NCI-H2196 treated with DMSO at 0.1 percent for 48 hours (cell line): ENCODE data around the gene HMCN1.

Experiments used
- DNase-seq: peaks from one replicate; lab custom pipeline; 2025; ENCODE audit not compliant: unreplicated experiment; lab: John Stamatoyannopoulos, UW

The HMCN1 gene

DNA sequence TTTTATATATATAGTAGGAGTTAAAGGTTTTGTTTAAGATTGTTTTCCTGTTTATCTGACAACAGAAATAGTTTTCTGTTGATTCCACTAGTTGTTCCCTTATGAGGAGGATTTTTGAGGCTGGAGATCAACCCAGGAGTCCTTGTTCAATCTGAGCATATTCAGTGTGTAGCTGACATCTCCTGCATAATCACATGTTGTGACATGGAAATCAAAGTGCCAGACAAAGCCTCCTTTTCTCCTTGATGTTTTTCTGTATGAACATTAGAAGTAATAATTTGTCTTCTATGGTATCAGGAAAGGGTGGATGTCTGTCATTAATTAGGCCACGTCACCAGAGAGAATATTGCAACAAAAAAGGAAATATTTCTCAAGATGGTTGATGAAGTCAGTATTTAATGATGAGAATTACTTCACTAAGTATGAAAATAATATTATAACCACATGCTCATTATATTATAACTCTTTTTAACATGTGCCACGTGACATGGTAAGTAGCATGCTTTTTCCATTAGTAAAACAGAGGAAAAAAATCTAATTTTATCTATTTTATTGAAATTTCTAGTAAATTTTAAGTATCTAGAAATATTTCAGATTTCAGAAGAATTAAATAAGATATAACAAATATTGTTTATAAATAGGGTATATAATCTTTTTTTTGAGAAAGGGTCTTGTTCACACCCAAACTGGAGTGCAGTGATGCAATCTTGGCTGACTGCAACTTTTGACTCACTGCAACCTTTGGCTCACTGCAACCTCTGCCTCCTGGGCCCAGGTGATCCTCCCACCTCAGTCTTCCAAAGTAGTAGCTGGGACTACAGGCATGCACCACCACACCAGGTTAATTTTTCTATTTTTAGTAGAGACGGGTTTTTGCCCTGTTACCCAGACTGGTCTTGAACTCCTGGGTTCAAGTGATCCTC lies 223.5 kb downstream of the HMCN1 start:
- DNase-seq = no peak

DNA sequence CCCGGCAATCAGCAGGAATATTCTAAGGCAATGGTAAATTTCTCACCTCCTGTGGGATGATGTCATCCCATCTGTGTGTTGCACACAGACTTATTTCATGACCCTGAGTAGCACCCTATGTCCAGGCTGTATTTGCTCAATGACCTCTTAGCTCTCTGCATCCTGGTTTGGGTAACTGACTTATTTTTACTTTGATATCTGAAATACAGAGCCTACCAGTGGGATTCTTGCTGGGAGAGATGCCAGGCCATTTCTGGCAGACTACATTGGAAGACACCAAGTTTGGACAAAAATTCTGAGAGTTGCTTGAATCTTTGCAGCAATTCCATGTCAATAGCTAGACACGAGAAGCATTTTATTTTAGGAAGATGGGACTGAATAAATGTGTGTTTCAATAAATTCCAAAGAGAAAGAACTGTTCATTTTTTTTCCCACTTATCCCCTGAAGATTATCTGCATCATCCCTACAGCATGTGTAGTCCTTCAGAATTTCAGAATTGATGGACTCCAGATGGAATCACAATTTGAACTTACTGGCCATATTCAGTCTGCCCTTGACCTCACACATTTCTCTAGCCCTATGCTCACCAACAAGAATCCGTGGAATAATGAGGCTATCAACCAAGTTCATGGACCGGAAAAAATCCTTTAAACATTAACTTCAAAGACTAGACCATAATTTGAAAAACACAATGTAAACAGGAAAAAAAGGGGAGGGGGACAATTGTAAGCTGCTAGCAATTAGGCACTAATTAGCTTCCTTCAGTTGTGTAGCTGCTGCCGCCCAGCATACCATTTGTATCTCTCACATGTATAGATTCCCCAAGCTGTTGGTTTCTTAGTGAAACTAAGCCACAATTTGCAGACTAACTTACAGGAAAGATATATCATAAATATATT lies 226.5 kb downstream of the HMCN1 start:
- DNase-seq = no peak

DNA sequence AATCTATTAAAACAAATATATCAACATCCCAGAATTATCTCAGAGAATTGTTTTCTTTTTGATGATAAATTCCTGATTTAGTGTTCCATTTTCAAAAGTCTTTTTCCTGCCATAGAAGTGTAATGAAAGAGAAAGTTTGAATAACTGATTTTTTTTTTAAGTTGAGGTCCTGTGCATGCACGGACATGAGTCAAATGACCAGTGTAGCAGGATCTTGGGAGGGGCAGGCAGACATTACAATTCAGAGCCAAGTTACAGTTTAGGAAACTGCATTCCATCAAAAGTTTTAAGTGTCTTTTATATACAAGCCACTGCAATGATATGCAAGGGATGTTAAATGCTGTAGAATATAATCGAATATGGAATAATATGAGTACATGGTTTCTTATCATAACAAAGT lies 227.5 kb downstream of the HMCN1 start:
- DNase-seq = no peak

DNA sequence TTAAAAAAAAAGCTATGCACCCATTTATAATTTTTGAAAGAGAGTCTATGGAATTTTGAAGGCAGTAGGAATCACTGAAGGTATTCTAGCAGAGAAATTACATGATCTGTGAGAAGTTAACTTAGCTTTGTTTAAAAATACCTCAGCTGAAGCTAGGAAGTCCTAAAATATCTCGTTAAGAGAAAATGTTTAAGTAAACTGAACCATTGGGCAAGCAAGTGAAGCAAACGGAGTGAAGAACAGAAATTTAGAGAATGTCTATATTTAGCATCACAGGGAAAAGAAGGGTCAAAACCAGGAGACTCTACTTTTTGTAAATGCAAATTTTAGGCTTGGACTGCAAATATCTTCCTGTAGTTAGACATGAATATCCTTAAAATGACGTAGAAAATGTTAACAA lies 230.8 kb downstream of the HMCN1 start:
- DNase-seq = no peak

DNA sequence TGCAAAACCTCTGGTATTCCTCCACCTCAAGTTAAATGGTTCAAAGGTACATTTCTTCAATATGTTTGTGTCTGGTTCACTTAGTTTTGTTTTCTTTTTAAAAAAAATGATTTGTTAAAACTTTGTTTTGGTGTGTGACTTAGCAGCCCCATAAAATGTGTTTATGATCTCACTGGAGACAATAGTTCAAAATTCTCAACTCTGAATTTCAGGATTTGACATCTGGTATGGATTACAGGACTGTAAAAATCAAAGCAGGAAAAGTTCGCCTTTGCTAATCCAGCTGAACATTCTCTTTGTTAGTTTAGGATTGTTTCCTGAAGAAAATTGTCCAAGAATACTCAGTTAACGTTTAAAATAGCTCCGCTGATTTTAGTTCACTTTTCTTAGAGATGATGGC lies 231.7 kb downstream of the HMCN1 start:
- DNase-seq = no peak

DNA sequence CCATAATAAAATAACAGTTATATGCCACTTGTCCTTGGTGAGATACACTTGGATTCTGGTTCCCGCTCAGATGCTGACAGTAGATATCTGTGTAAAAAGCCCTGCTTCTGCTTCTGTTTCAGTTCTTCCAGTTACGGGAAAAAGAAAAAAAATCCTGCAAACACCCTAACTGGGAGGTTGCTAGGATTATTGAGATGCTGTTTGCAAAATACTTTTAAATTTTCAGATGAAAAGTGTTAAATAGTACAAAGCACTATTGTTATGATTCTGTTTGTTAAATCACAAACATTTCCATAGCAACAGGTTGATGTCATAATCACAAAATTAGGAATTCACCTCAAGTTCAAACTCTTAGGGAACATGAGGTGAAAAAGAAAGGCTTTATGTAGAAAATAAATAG lies 232.3 kb downstream of the HMCN1 start:
- no peak for DNase-seq

DNA sequence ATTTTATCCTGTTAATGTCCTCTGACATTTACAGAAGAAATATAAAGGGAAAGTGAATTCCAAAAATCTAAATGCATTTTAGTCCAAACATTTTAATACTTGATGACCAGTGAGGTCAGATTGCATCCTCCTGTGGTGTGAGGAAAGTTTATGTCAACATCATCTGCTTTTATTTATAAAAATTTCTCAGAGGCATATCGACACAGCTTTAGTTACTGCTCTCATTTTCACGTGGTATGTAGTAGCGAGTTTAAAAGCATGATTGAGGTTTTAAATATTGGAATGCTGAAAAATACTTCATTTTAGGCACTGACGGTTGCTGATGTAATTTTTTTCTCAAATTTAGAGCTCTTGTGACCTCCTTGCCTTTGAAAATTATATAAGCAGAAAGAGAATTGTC lies 234.8 kb downstream of the HMCN1 start:
- DNase-seq = no peak

DNA sequence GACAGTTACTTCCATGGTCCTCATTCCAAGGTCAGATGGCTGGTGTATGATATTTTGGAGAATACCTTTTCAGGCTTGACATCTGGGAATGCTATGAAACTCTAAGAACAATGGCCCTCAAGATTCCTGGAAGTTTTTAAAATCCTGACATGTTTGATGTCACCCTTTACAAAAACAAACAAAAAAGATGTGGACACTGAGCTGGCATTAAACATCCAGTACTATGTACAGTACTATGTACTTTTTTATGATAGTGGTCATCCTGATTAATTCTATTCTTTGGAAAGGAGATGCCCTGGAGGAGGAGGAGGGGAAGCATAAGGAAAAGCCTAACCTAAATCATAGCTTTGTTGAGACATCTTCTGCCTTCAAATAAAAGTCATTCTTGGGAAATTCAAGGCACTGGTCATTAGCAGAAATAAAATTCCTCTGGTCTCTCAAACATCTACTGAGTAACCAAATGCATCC lies 235.4 kb downstream of the HMCN1 start:
- no peak for DNase-seq

DNA sequence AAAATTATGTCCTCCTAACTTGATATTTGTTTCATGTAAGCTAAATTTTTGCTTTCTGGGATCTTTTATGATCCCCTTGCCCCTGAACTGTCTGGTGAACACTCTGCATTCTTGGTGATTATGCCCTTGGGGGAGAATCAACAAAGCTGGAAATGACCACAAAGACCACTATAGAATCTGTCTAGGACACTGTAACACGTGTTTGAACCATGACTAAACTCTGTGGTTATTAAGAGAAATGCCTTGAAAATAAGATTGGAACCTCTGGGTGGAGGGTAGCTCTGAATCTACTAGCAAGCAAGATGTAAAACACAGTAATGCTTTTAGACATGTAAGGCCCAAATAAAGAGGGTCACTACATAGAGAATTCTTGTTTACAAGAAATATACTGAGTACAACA lies 237.5 kb downstream of the HMCN1 start:
- no peak for DNase-seq

DNA sequence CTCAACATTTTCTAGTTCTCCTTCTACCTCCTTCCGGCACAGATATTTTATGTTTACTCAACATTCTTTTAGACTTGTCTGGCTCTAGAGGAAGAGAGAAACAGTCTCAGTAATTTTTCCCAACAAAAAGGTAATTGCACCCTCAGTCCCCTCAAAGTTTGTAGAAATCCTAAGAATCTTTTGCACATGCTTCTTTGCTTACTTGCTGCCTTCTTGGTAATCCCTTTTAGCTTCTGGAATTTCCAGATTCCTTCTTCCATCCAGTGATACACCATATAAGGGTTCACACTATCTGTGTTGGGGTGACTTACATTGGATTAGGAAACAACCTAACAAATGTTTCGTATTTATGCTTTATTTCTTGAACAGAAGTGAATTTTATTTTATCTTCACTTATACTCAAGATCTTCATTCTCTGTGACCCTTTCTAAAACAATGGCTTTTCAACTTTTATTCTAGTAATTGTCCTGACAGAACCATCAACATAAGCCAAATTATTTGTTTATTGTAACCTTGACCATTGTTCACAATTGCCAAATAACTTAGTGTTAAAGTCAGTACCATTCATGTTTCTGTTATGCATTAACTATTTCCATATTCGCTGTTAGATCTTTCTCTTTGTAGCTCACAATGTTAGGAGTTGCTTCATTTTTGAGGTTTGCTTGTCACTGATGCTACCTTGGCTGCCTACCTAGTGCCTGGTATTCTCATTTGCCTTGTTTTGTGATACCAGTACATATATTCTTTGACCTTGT lies 238.1 kb downstream of the HMCN1 start:
- no peak for DNase-seq

DNA sequence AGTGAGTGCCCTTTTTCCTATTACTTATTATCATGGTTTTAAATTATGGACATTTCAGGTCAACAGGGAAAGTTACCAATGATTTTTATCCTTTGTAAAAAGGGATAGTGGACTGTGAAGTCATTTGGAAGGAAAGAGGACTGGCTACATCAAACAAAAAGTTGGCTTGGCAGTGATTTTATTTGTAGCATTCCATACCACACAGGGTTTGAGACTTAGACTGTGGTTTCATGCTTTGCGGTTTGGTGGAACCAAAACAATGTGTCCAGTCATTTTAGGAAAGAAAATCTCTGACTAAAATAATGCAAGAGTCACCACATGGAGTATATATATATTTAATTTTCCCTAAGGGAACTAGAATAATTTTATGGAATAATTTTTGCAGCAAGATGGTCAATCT lies 239.5 kb downstream of the HMCN1 start:
- no peak for DNase-seq

DNA sequence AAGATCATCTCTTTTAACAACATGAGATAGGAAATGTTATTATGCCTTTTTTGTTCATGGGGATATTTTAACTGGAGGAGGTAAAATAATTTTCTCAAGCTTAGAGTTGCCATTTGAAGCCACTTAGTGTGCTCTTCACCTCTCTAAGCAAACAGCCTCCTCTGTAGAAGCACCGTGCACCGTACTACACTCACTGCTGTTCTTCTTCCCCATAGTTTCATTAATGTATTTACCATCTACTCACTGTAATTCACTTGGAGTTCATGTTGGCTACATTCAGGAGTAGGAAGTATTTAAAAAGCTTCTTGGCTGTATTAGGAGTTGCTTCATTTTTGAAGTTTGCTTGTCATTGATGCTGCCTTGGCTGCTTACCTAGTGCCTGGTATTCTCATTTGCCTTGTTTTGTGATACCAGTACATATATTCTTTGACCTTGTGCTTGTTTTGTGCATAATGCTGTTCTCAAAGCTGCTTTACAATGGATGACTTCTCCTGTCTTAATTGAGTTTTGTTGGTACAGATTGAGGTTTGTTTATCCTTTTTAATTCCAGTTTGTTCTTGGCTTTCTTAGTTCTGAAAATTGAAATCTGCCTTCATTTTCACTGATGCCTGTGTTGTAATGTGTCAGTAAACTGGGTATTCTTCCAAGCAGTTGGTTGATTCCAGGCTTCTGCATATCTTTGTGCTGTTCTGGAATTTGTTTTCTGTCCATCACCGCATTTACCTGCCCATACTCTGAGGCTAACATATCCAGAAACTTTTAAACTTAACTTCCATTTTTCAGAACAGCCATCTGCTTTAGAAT lies 240.4 kb downstream of the HMCN1 start:
- no peak for DNase-seq

DNA sequence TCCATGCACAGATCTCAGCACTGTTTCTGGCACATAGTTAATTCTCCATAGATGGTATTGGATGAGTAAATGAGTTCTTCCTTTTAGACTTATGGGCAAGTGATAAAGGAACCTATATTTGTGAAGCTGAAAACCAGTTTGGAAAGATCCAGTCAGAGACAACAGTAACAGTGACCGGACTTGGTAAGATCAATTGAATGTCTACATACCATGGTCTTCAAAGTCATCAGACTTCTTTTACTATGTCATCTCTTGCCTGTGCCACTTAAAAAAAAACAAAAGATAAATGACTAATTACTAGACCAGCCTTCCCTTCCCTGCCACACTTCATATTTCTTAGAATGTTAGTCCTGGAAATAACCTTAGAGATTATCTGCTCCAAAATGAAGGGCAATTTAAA lies 246.7 kb downstream of the HMCN1 start:
- no peak for DNase-seq

DNA sequence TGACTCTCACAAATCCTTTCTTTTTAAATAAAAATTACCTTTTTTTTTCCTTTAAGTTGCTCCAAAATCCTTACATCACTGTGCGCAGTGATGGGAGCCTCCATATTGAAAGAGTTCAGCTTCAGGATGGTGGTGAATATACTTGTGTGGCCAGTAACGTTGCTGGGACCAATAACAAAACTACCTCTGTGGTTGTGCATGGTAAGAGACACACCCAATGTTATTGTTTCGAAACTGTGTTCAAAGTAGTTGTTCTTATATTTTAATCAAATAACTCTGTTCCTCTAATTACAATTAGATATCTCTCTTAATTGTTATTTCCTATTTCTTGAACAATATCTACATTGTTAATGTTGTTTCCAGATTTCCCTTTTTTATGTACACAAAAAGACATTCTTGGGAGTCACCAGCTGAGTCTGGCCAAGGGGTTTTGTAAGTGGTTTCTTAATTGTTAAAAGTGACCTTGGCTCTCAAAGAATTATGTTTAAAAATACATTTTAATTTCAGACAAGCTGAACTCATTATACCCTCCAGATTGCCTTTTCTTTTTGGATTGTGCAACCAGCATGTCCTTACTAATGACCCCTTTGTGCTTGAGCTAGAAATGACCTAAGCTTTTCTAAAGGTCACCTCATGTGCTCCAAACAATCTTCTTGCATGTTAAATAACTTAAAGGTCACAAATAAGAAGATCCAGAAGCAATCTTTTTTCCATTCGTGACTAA lies 250.1 kb downstream of the HMCN1 start:
- DNase-seq = no peak

DNA sequence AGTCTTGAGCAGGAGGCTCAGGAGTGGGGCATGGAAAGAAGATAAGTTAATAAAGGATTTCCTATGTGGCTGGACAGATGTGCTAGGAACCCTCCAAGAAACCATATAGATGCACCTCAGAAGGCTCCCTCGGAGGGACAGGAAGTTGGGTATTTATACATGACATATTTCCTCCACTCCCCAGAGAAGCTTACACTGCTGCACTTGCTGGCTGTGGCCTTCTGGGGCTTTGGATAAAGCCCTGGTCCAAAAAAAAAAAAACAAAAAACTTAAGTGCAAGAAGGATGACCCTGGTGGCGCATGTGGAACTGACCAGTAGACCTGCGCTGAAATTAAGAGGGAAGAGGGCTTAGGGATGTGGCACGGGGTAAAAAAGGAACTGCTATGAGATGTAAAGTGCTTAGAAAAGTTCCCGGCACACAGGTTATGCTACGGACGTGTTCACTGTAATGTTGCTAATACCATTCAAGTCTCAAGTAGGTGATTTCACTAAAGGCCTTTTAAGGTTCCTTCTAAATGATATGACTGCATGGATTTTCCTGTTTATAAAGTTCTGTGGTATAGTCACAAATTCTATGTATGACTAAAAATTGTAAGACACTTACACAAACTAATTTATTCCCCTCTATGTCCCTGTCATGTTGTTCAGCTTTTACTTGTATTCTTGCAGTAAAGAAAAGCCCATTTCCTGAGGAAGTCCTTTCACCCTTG lies 253.6 kb downstream of the HMCN1 start:
- no peak for DNase-seq

DNA sequence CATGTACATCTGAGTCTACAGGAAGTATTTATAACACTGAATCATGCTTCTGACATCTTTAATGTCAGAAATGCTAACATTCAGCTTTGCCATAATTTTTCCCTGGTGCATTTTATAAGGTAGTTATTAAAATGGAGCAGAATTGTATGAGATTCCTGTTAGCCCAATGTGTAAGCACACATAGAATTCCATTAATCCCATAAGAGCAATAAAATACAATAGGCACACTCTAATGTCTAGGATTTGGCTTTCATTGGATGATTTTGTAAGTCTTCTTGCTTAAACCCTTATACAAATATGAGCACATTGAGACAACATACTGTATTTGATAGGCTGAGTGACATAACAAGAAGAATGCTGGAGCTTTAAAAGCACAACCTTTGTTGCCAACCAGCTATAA lies 256.4 kb downstream of the HMCN1 start:
- no peak for DNase-seq

DNA sequence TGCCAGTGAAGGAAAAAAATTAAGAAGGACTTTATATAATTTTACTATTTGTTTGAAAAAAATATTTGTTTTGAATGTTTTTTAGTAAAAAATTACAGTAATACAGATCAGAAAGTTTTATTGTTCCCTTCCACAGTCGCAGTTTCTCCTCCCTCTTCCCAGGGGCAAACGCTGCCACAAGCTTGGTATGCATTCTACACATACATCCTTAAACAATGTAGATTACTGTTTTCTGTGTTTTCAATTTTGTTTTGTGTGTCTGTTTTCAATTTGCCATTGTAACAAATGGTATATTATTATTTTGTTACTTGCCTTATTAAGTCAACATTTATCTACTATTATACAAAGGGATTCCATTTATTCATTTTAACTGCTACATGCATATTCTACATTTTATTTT lies 257.1 kb downstream of the HMCN1 start:
- no peak for DNase-seq

DNA sequence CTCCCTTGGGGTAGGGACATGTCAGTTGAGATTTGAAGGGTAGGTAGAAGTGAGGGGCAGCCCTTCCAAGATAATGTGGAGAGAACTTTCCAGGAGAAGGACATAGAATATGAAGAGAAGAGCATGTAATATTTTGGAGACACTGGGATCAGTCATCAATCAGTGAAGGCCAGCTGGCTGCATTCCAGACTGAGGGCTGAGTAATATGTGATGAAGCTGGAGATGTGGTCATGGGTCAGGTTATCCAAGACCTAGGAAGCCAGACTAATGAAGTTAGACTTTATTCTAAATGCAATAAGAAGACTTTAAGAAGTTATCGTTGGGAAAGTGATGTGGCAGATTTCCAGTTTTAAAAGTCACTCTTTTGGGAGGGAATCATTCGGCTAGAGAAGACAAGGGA lies 262.0 kb downstream of the HMCN1 start:
- DNase-seq = no peak

DNA sequence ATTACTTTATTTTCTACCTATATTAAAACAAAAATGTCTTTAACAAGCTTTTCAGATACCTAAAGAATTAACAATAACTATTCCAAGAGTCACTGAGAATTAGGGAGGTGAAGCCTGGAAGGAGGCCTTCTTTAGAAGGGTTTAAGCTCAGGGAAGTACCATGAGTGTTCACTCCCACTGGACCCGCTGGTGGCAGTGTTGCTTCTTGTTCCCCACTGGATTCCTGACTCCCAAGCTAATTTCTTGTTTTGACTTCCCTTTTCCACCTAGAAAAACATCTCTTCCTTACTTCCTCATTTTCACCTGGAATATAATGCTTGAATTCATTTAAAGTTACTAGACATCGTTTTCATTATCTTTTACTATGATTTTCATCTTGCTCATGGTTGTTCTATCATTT lies 264.2 kb downstream of the HMCN1 start:
- no peak for DNase-seq
